HG03432 (cell line): ENCODE results near the gene BPHL.
"Not testable (repeated sequence)": the region's sequence is repeated elsewhere in the genome, so short reads cannot be mapped to it uniquely, and the experiment has no call there.

Source experiments
- ATAC-seq: cut with Tn5 transposase; IDR thresholded peaks from one replicate; pipeline ENCODE4 v1.9.1; 2021; ENCODE audit warnings: mild to moderate bottlenecking, moderate library complexity; ENCODE audit not compliant: unreplicated experiment

The BPHL gene

DNA sequence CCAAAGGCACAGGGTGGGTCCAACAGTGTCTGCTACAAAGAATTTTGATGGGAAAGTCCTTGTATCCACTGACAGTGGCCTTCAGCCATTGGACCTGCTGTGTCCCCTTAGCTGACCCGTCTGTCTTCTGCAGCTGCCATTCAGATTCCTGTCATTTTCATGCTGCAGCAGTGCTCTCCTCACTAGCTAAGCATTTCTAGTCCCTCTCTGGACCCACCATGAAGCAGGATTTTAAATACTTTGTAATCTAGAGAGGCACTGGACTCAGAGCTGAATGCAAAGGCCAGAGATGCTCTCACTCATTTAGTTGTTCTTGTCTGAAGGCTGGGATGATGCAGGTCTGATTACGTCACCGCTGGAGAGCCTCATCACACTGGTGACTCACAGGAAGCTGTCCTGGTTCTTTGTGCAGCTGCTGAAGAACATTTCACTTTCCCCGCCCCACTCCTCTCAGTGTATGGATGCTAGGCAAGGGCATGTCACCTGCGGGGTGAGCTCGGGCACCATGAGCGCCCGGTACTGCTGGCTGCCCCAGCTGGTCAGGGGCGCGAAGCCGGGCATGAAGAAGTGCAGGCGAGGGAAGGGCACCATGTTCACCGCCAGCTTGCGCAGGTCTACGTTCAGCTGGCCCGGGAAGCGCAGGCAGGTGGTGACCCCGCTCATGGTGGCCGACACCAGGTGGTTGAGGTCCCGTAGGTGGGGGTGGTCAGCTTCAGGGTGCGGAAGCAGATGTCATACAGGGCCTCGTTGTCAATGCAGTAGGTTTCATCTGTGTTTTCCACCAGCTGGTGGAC lies 58.2 kb downstream of the BPHL start:
- ATAC-seq = no peak

DNA sequence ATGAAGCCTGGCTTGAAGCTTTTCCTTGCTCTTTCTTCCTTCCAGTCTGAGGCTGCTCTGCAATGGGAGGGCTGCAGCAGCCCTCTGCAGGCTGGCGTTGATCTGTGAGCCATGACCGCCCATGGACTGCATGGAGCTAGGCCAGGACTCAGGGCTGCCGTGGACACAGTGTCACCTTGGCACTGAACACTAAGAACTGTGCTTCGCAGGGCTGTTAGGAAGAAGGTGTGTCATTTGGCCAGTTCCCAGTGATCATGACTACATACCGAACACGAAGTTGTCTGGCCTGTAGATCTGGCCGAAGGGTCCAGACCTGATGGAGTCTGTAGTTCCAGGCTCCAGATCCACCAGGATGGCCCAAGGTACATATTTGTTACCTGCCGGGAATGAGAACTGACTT lies 60.2 kb downstream of the BPHL start:
- ATAC-seq = not testable (repeated sequence)

DNA sequence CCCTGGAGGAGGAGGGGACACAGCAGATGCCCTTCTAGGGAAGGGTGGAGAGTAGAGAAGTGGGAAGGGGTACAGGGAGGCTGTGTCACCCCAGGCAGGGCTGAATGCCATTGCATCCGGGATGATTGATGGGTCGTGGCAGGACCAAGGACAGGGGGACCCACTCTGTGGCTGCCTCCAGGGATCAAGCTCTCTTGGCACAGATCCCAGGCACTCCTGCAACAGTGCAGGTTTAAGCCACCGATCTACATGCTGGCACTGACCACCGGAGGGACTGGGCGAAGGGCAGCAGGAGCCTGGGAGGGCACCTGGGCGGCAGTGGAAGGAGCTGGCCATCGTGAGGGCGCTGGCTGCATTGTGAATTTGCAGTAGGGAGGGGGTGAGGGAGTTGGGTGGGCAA lies 61.4 kb downstream of the BPHL start:
- not testable (repeated sequence) for ATAC-seq

GRCh38 chr6:3181105-3181504 lies 62.6 kb downstream of the BPHL start:
- no peak for ATAC-seq

DNA sequence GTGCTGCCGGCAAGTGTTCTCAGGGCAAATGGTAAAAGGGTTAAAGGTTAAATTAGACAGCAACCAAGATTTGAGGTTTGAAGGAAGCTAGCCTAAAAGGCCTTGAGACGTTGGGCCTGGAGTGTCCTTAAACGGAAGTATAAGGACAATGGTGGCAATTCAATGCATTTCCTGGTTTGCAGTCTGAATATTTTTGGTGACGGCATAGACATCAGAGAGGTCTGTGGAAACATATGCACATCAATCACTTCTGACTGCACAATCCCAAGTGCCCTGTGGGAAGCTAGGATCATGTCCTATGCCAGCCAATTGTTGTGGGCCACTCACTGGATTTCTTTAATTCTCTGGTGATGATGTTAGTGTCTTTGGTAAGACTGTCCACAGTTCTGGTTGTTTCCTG lies 64.6 kb downstream of the BPHL start:
- ATAC-seq = no peak

DNA sequence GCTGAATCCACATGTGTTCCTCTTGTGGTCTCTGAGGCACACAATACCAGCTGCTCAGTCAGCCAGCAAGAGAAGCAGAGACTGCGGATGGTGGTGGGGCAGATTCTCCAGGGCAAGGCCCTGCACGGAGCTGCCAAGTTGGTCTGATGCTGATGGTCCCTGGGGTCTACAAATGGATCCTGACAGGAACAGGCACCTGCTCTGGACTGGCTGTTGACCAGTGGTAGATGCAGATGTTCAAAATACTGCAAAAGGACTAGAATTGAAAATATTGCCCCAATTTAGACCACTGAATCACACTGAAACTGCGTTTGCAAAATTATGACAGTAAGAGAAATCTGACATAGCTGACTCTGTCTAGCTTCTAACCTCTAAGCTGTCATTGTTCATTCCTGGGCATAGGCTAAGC lies 68.5 kb downstream of the BPHL start:
- no peak for ATAC-seq

- ATAC-seq = no peak
Measured at GRCh38 chr6:3188262-3188661, 69.8 kb downstream of the BPHL start.

DNA sequence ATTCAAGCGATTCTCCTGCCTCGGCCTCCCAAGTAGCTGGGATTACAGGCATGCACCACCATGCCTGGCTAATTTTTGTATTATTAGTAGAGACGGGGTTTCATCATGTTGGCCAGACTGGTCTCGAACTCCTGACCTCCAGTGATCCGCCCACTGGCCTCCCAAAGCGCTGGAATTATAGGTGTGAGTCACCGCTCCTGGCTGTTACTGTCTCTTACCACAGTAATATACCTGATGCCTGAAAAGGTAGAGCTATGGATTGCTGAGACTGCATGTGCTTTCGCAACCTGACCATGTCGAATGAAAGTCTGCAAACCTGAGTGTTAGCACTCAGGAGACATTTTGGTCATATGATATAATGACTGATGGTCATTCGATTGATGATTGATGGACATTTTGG lies 70.7 kb downstream of the BPHL start:
- ATAC-seq = not testable (repeated sequence)

DNA sequence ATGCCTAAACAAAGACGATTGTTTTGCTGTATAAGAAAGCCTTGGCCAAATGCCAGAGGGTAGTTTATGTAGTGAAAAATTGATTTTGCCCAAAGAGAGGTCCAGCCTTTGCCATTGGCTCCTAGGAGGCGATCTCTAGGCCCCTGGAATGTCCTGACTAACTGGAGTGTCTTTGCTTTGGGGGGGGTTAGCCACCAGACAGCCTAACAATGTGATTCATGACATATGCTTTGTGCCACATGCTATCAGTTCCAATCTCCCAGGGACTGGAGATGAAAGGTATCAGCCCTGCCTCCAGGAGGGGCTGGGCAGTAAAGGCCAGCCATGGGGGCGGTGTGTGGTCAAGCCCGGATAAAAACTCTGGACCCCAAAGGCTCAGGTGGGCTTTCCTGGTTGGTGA lies 71.5 kb downstream of the BPHL start:
- no peak for ATAC-seq

DNA sequence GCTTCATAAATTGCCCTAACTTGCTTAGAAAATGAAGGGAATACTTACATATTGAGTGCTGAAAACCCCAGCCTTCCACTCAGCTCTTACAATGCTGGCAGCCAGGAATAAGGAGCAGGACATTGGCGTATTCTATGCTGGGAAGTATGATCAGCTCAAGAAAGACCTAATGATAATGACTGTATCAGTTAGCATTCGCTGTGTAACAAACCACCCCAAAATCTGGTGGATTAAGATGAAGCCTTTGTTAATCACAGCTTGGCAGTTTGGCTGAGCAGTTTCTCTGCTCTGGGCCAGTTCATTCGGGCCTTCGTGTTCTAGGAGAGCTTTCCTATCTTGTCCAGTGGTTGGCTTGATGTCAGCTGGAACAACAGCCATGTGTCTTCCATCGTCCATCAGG lies 72.3 kb downstream of the BPHL start:
- no peak for ATAC-seq

DNA sequence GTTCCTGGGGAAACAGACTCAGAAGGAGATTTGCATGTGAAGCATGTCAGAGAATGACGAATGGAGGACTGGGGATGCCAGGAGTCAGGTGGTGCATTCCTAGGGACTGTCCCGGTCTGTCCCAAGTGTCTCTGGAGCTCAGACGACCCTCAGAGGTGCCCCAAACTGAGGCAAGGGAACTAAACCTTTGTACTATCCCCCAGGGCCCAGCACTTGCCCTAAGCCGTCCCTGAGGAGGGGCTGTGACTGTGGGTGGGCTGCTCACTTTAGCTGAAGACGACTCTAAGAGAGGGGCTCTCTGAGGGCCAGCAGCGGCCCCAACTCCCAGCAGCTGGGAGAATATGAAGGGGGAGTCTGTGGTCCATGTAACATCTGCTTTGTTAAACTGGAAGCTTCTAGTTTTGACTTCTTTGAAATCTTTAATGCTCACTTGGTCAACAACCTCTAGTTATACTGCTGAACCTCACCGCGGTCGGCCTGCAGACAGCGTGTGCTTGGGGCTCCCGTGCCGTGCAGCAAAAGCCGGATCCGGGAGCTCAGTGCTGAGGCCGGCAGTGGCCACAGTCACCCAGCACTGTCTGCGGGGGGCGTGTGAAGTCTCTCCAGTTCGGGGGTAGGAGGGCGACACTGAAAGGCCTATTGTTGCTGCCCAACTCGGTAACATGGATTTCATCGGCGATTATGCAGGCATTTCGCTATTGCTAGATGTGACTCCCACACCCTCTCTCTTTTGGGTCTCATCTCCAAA lies 74.8 kb downstream of the BPHL start:
- no peak for ATAC-seq

GRCh38 chr6:3194535-3195419 lies 76.3 kb downstream of the BPHL start:
- ATAC-seq = no peak

GRCh38 chr6:3195420-3195694 lies 76.8 kb downstream of the BPHL start:
- ATAC-seq = no peak

DNA sequence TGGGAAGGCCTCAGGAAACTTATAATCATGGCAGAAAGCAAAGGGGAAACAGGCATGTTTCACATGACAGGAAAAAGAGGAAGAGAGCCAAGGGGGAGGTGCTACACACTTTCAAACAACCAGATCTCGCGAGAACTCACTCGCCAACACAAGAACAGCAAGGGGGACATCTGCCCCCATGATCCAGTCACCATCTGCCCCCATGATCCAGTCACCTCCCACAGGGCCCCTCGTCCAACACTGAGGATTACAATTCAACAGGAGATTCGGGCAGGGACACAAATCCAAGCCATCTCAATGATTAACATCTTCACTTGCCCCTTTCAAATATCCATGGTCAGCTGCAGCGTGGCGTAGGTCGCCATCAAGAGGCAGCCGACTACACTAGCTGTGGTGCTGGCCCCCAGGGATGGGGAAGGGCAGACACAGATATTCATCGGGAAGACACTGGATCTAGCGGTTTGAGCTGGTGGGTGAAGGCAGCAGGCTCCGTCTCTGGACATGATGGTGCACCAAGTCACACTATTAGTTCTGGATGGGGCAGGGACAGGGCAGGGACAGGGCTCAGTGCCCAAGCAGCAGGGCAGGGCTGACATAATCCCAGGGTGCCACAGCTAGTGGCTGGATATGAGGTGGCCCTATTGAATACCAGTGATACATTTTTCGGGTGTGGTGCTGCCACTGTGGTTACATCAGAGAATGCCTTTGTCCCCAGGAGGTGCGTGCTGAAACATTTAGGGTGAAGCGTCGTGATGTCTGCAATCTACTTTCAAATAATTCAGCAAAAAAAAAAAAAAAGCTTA lies 77.4 kb downstream of the BPHL start:
- ATAC-seq = no peak

- ATAC-seq = no peak
Measured at GRCh38 chr6:3196770-3197169, 78.3 kb downstream of the BPHL start.

DNA sequence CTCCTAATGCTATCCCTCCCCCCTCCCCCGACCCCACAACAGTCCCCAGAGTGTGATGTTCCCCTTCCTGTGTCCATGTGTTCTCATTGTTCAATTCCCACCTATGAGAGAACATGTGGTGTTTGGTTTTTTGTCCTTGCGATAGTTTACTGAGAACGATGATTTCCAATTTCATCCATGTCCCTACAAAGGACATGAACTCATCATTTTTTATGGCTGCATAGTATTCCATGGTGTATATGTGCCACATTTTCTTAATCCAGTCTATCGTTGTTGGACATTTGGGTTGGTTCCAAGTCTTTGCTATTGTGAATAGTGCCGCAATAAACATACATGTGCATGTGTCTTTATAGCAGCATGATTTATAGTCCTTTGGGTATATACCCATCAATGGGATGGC lies 79.2 kb downstream of the BPHL start:
- not testable (repeated sequence) for ATAC-seq

DNA sequence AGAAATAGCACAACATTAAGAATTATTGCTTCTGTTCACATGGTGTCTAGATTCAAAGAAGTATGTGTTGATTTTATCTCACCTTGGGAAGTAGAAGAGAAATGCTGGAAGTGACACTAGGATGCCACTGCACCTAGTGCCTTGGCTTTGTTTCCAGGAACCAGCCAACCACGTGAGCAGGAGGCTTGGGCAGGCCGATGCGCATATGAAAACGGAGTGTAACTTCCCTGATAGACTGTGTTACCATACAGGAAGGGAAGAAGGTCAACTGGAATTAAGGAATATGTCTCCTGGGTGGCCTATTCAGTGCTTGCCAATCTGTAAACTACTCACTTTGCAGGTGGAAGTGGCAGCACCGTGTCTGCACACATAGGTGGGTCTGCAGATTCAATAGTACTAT lies 80.9 kb downstream of the BPHL start:
- ATAC-seq = no peak

GRCh38 chr6:3200682-3201081 lies 82.2 kb downstream of the BPHL start:
- ATAC-seq = no peak

DNA sequence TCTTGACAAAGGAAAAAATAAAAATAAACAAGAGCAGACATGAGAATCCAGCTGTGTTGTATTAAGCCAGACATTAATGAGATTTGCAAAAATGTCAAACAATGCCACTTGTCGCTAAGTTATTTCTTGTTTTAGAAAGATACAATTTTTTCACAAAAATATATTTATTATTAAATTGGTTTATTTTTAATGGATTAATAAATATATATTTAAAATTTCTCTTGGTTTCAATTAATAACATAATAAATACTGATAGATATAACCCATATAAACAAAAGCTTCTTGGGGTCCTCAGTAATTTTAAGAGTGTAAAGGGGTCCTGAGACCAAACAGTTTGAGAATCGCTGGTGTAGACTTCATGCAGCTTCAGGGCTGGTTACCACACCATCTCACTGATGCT lies 82.9 kb downstream of the BPHL start:
- ATAC-seq = no peak
